CD14-positive monocyte (primary cell): ENCODE data around the gene BNC2. TPM values are rescaled to one million over a fixed set of nuclear protein-coding genes. Genes with fewer than 3 reads are reported as not detected.

Experiments
- DNase-seq, 3 donors: peaks; one replicate each; pipeline ENCODE4 v3.0.0-alpha.2; 2011 to 2022
- H2AFZ ChIP-seq: 2 replicates; pipeline ENCODE4 v1.6.0; 2012; ENCODE audit warnings: mild to moderate bottlenecking, low read depth, low read length, inconsistent platforms; ENCODE audit not compliant: insufficient read depth, poor library complexity, severe bottlenecking
- H3K27ac ChIP-seq, 2 donors: 1 replicate in 1 of 2; 2 replicates in 1 of 2; pipeline ENCODE4 v1.5.1; 2012 to 2013; ENCODE audit warnings: low read length in 2 of 2, control low read depth in 1 of 2, inconsistent platforms in 1 of 2, low read depth in 1 of 2, mild to moderate bottlenecking in 1 of 2
- H3K27me3 ChIP-seq, 2 donors: one replicate each; pipeline versions ENCODE4 v1.6.0 to v1.6.1; 2011 to 2013; ENCODE audit warnings: low read length in 2 of 2; ENCODE audit not compliant: control insufficient read depth in 2 of 2, insufficient read depth in 2 of 2
- H3K36me3 ChIP-seq, 2 donors: replicated peaks in 1 of 2; 1 replicate in 1 of 2; 2 replicates in 1 of 2; pipeline versions ENCODE4 v1.5.1 to v1.6.1; 2012 to 2013; ENCODE audit warnings: low read length in 2 of 2, control low read depth in 1 of 2, inconsistent platforms in 1 of 2, mild to moderate bottlenecking in 1 of 2; ENCODE audit not compliant: insufficient read depth in 2 of 2, control insufficient read depth in 1 of 2
- H3K4me1 ChIP-seq, 2 donors: 1 replicate in 1 of 2; 2 replicates in 1 of 2; pipeline versions ENCODE4 v1.5.1 to v1.6.1; 2012 to 2013; ENCODE audit warnings: low read length in 2 of 2, control low read depth in 1 of 2, inconsistent platforms in 1 of 2, mild to moderate bottlenecking in 1 of 2, moderate library complexity in 1 of 2; ENCODE audit not compliant: insufficient read depth in 2 of 2, control insufficient read depth in 1 of 2
- H3K4me2 ChIP-seq: replicated peaks from 2 replicates; pipeline ENCODE3; 2012; ENCODE audit warnings: low read length, moderate library complexity, mild to moderate bottlenecking; ENCODE audit not compliant: poor library complexity, severe bottlenecking; ENCODE audit errors: extremely low read depth
- H3K4me3 ChIP-seq, 3 experiments: fragments of 200-600 bp in 1 of 3; sonication (generic) in 1 of 3; replicated peaks in 1 of 3; 1 replicate in 2 of 3; 2 replicates in 1 of 3; pipeline ENCODE4 v1.5.1; 2011 to 2013; ENCODE audit warnings: low read length in 3 of 3, mild to moderate bottlenecking in 3 of 3, control low read depth in 2 of 3, low read depth in 2 of 3, inconsistent platforms in 1 of 3, moderate library complexity in 1 of 3
- H3K79me2 ChIP-seq: 2 replicates; pipeline ENCODE4 v1.6.0; 2012; ENCODE audit warnings: mild to moderate bottlenecking, control low read depth, inconsistent platforms, low read length, moderate library complexity; ENCODE audit not compliant: insufficient read depth
- H3K9ac ChIP-seq: 2 replicates; pipeline ENCODE4 v1.6.0; 2017; ENCODE audit warnings: low read length, mild to moderate bottlenecking; ENCODE audit not compliant: insufficient read depth, poor library complexity, severe bottlenecking
- H3K9me3 ChIP-seq, 2 donors: replicated peaks in 1 of 2; 1 replicate in 1 of 2; 2 replicates in 1 of 2; pipeline versions ENCODE4 v1.5.1 to v1.6.1; 2012 to 2013; ENCODE audit warnings: low read length in 2 of 2, control low read depth in 1 of 2; ENCODE audit not compliant: control insufficient read depth in 1 of 2, insufficient read depth in 1 of 2
- H4K20me1 ChIP-seq: 2 replicates; pipeline ENCODE4 v1.6.0; 2012; ENCODE audit warnings: mild to moderate bottlenecking, low read length, control low read depth, moderate library complexity; ENCODE audit not compliant: insufficient read depth
- H3K27ac Mint-ChIP-seq, 7 donors: one replicate each; pipeline ENCODE4 v1.8.0; 2020; ENCODE audit warnings: mild to moderate bottlenecking in 7 of 7, mixed read lengths in 7 of 7, moderate library complexity in 6 of 7, inconsistent platforms in 2 of 7
- H3K27me3 Mint-ChIP-seq, 3 donors: one replicate each; pipeline ENCODE4 v1.8.0; 2021 to 2022; ENCODE audit warnings: low read depth in 3 of 3, mild to moderate bottlenecking in 3 of 3, mixed read lengths in 3 of 3, moderate library complexity in 3 of 3, inconsistent platforms in 1 of 3
- H3K36me3 Mint-ChIP-seq, 2 donors: one replicate each; pipeline ENCODE4 v1.8.0; 2020; ENCODE audit warnings: mixed read lengths in 2 of 2, inconsistent platforms in 1 of 2, mild to moderate bottlenecking in 1 of 2
- H3K4me1 Mint-ChIP-seq: one replicate; pipeline ENCODE4 v1.8.0; 2020; ENCODE audit warnings: mild to moderate bottlenecking, mixed read lengths
- H3K4me3 Mint-ChIP-seq, 2 donors: one replicate each; pipeline ENCODE4 v1.8.0; 2020; ENCODE audit warnings: mild to moderate bottlenecking in 2 of 2, mixed read lengths in 2 of 2, moderate library complexity in 1 of 2
- H3K9me3 Mint-ChIP-seq, 7 donors: one replicate each; pipeline ENCODE4 v1.8.0; 2020 to 2022; ENCODE audit warnings: mixed read lengths in 7 of 7, mild to moderate bottlenecking in 6 of 7, moderate library complexity in 6 of 7, inconsistent platforms in 2 of 7
- CTCF ChIP-seq: fragments of 200-600 bp; IDR thresholded peaks from one replicate; pipeline ENCODE4 v1.8.0; 2022; ENCODE audit warnings: antibody characterized with exemption, mild to moderate bottlenecking
- WGBS: methylation state at CpG from one replicate; pipeline ENCODE4 v1.1.5; 2013; ENCODE audit warnings: missing lambda C conversion rate; ENCODE audit not compliant: insufficient coverage; 5-methylcytosine and 5-hydroxymethylcytosine counted together
- intact Hi-C, 2 donors: fragments of 100-400 bp; cut with micrococcal nuclease; formaldehyde crosslinking; loops; one replicate each; pipeline versions ENCODE4 v1.15.0 to v1.15.1; 2023
- polyA plus RNA-seq, 3 donors: library from polyadenylated mRNA; depleted of rRNA in 1 of 3; unstranded in 2 of 3; stranded (reverse) in 1 of 3; fragments of 300-500 nt in 2 of 3; fragments of >200 nt in 1 of 3; fragmentation: Illumina TruSeq in 2 of 3; gene quantifications; 1 replicate in 2 of 3; 2 replicates in 1 of 3; pipeline ENCODE4 v1.2.3, GENCODE V29; 2012 to 2021

BNC2 gene
- polyA plus RNA-seq, 3 donors = 0.01 TPM; not detected in 2

- no peaks in the 10 kb centered on the region for H3K36me3 Mint-ChIP-seq
- no peak overlapping the region for H3K4me3 Mint-ChIP-seq
- no peak for DNase-seq
- H3K36me3 ChIP-seq = no peaks in the 10 kb centered on the region
- peaks cover 10 to 16% (median 10%) of the 10 kb centered on the region in 3 donors for H3K27me3 Mint-ChIP-seq
- no peak overlapping the region for H3K27ac ChIP-seq
- H3K27me3 ChIP-seq = peaks cover 19 to 22% of the 10 kb centered on the region in 2 donors
- H3K27ac Mint-ChIP-seq = no peak overlapping the region
- TF ChIP-seq CTCF = no peak
- no peak overlapping the region for H3K4me3 ChIP-seq
- no peak overlapping the region for H3K9ac ChIP-seq
- H2AFZ ChIP-seq = no peak overlapping the region
- no peak overlapping the region for H3K4me2 ChIP-seq
- no peaks in the 10 kb centered on the region for H3K79me2 ChIP-seq
- no peaks in the 10 kb centered on the region for H3K4me1 ChIP-seq
- intact Hi-C loops = no loop called here
- no peaks in the 10 kb centered on the region for H3K4me1 Mint-ChIP-seq
- WGBS = 73% methylated on average over 1 of the region's 3 CpGs
- peaks cover 0 to 3% of the 10 kb centered on the region in 2 donors for H3K9me3 ChIP-seq
- no peaks in the 10 kb centered on the region for H4K20me1 ChIP-seq
- peaks cover 0 to 7% (median 3%) of the 10 kb centered on the region in 7 donors for H3K9me3 Mint-ChIP-seq
Measured at GRCh38 chr9:16833296-16833835, 37.1 kb downstream of the BNC2 start.

GRCh38 chr9:16832101-16832500, 38.4 kb downstream of the BNC2 start:
- peaks cover 19 to 21% (median 20%) of the 10 kb centered on the region in 3 donors for H3K27me3 Mint-ChIP-seq
- no peak overlapping the region for H3K27ac Mint-ChIP-seq
- Histone ChIP-seq H3K79me2 (no peaks in the 10 kb centered on the region), H2AFZ (no peak overlapping the region), H3K9ac (no peak overlapping the region), H3K4me3 (no peak overlapping the region), H3K4me2 (no peak overlapping the region), H3K9me3 (peaks cover 0 to 3% of the 10 kb centered on the region in 2 donors), H3K27me3 (peaks cover 30 to 34% of the 10 kb centered on the region in 2 donors), H3K27ac (no peak overlapping the region), H4K20me1 (no peaks in the 10 kb centered on the region), H3K4me1 (no peaks in the 10 kb centered on the region), H3K36me3 (no peaks in the 10 kb centered on the region)
- intact Hi-C loops = no loop called here
- peaks cover 0 to 7% (median 3%) of the 10 kb centered on the region in 7 donors for H3K9me3 Mint-ChIP-seq
- WGBS = 100% methylated on average over 1 of the region's 3 CpGs
- TF ChIP-seq CTCF = no peak
- H3K36me3 Mint-ChIP-seq = no peaks in the 10 kb centered on the region
- H3K4me3 Mint-ChIP-seq = no peak overlapping the region
- H3K4me1 Mint-ChIP-seq = no peaks in the 10 kb centered on the region
- no peak for DNase-seq
